A549 (cell line): ENCODE results near the gene MTHFSD. TPM values are rescaled to one million over a fixed set of nuclear protein-coding genes. Genes with fewer than 3 reads are reported as not detected.

Experiments used
- ATAC-seq, 2 experiments: fragments of 200-7000 bp in 1 of 2; fragments of >200 bp in 1 of 2; cut with Nextera tagmentation in 1 of 2; cut with Tn5 transposase in 1 of 2; 3 replicates each; pipeline versions ENCODE4 v1.8.0 to v1.9.1; 2018 to 2020; ENCODE audit warnings: mild to moderate bottlenecking in 1 of 2, moderate library complexity in 1 of 2
- CTCF ChIA-PET: fragments of 300-600 bp; sonication (Branson Sonifier 250); formaldehyde crosslinking; extraction: SDS; loops from one replicate; lab custom pipeline; 2021; ENCODE audit warnings: antibody characterized with exemption, inconsistent platforms; lab: Yijun Ruan, JAX
- POLR2A ChIA-PET: fragments of 350-600 bp; formaldehyde crosslinking; extraction: SDS; loops from one replicate; lab custom pipeline; 2021; ENCODE audit warnings: antibody characterized with exemption, inconsistent platforms; lab: Yijun Ruan, JAX
- DNase-seq, 2 experiments: peaks; one replicate each; pipeline versions ENCODE4 v3.0.0 to v3.0.0-alpha.2; 2011 to 2016; ENCODE audit warnings: low read depth in 1 of 2, low spot score in 1 of 2
- FAIRE-seq: peaks from 2 replicates; lab custom pipeline; 2011; peaks lifted over from hg19 to GRCh38; lab: Jason Lieb, UNC
- H3K27ac ChIP-seq, 2 experiments: fragments of >200 bp; sonication (Bioruptor Twin); formaldehyde crosslinking; 3 replicates each; pipeline ENCODE4 v1.5.1; 2016 to 2017
- H3K4me1 ChIP-seq: fragments of >200 bp; sonication (Bioruptor Twin); formaldehyde crosslinking; 3 replicates; pipeline ENCODE4 v1.6.1; 2016
- H3K4me2 ChIP-seq: fragments of >200 bp; sonication (Bioruptor Twin); formaldehyde crosslinking; 3 replicates; pipeline ENCODE4 v1.6.1; 2016
- H3K4me3 ChIP-seq: fragments of >200 bp; sonication (Bioruptor Twin); formaldehyde crosslinking; 3 replicates; pipeline ENCODE4 v1.5.1; 2016
- H3K9me3 ChIP-seq: fragments of >200 bp; sonication (Bioruptor Twin); formaldehyde crosslinking; 3 replicates; pipeline ENCODE4 v1.6.1; 2016
- ATOH8 ChIP-seq: fragments of 250-450 bp; sonication (Bioruptor Pico); IDR thresholded peaks from 2 replicates; pipeline ENCODE4 v1.5.0; 2020; ENCODE audit warnings: low read depth, mild to moderate bottlenecking, moderate library complexity
- CEBPB ChIP-seq, 2 experiments: fragments of >200 bp in 1 of 2; sonication (Bioruptor Twin) in 1 of 2; formaldehyde crosslinking in 1 of 2; IDR thresholded peaks; 2 replicates each; pipeline ENCODE4 v1.6.1; 2012 to 2016
- CTCF ChIP-seq: fragments of >200 bp; sonication (Bioruptor Twin); formaldehyde crosslinking; IDR thresholded peaks from 3 replicates; pipeline ENCODE4 v1.5.1; 2016
- GATA3 ChIP-seq: IDR thresholded peaks from 2 replicates; pipeline ENCODE4 v1.6.1; 2012; ENCODE audit warnings: borderline replicate concordance
- HMGXB4 ChIP-seq: fragments of 250-450 bp; sonication (Bioruptor Pico); IDR thresholded peaks from 2 replicates; pipeline ENCODE4 v1.5.0; 2021; ENCODE audit warnings: mild to moderate bottlenecking, moderate library complexity, borderline replicate concordance
- KDM5A ChIP-seq: fragments of 200-600 bp; sonication (generic); IDR thresholded peaks from 2 replicates; pipeline ENCODE4 v1.6.1; 2016; ENCODE audit warnings: antibody characterized with exemption, mild to moderate bottlenecking
- MAZ ChIP-seq: fragments of 150-350 bp; IDR thresholded peaks from 2 replicates; pipeline ENCODE4 v1.6.1; 2014; ENCODE audit warnings: antibody characterized with exemption, low read depth, low read length, borderline replicate concordance
- NPAS2 ChIP-seq: fragments of 250-450 bp; sonication (Bioruptor Pico); IDR thresholded peaks from 2 replicates; pipeline ENCODE4 v1.8.0; 2022; ENCODE audit warnings: mild to moderate bottlenecking, moderate library complexity, borderline replicate concordance
- PHF8 ChIP-seq: fragments of 200-600 bp; sonication (generic); IDR thresholded peaks from 2 replicates; pipeline ENCODE4 v1.6.1; 2016; ENCODE audit warnings: low read depth, mild to moderate bottlenecking, antibody characterized with exemption, moderate library complexity, borderline replicate concordance
- POLR2AphosphoS2 ChIP-seq: conservative IDR thresholded peaks from 2 replicates; pipeline ENCODE4 v1.6.1; 2012; ENCODE audit warnings: low read length, improper control_type of control experiment, inconsistent platforms
- RCOR1 ChIP-seq: fragments of 150-350 bp; IDR thresholded peaks from 2 replicates; pipeline ENCODE4 v1.6.1; 2014; ENCODE audit warnings: antibody characterized with exemption, low read length, low read depth
- ZC3H11A ChIP-seq: fragments of 450-650 bp; IDR thresholded peaks from 2 replicates; pipeline ENCODE4 v1.6.1; 2014; ENCODE audit warnings: antibody characterized with exemption, mild to moderate bottlenecking
- WGBS: methylation state at CpG from one replicate; pipeline ENCODE4 v1.1.6; 2017; ENCODE audit errors: missing lambda C conversion rate; 5-methylcytosine and 5-hydroxymethylcytosine counted together
- polyA plus RNA-seq, 4 experiments: library from polyadenylated mRNA; depleted of rRNA in 3 of 4; stranded (reverse); fragments of >200 nt; fragmentation: RNase III in 1 of 4; extraction: RNeasy Plus Mini Kit Qiagen cat#74134 plus additional on column Dnase treatment in 1 of 4; gene quantifications; 2 replicates in 3 of 4; 3 replicates in 1 of 4; pipeline ENCODE4 v1.2.3, GENCODE V29; 2011 to 2017
- TF ChIP-seq, protein P1 (sequence below): fragments of >200 bp; sonication (Bioruptor Twin); formaldehyde crosslinking; IDR thresholded peaks from 3 replicates; pipeline ENCODE4 v1.6.1; 2016
- TF ChIP-seq, protein P2 (sequence below): IDR thresholded peaks from 2 replicates; pipeline ENCODE4 v1.6.1; 2012

MTHFSD gene
- polyA plus RNA-seq, 2 of the 4 experiments (the other 2 are of a cell fraction): 13.1 to 16.9 TPM

GRCh38 chr16:86577314-86577971 lies 22.4 kb upstream of the MTHFSD start:
- ChIA-PET POLR2A (interaction anchor here (0.7 kb wide), 1 partner anchor 13 kb away, joined by 3 read pairs; no protein-coding TSS in a partner anchor), CTCF (interaction anchor here (1.0 kb wide), 2 partner anchors 13 to 485 kb away, joined by 4 to 7 read pairs; no protein-coding TSS in a partner anchor)
- no peak for TF ChIP-seq MAZ
- TF ChIP-seq ATOH8 (CRISPR knock-in tag): no peak
- TF ChIP-seq POLR2AphosphoS2: no peak
- no peak for TF ChIP-seq KDM5A
- no peak for TF ChIP-seq GATA3
- TF ChIP-seq CEBPB (IDR thresholded peaks at IDR 0.05): no peak
- no peak for TF ChIP-seq RCOR1
- TF ChIP-seq NPAS2 (CRISPR knock-in tag): no peak
- TF ChIP-seq HMGXB4 (CRISPR knock-in tag): no peak
- TF ChIP-seq, protein P1, sequence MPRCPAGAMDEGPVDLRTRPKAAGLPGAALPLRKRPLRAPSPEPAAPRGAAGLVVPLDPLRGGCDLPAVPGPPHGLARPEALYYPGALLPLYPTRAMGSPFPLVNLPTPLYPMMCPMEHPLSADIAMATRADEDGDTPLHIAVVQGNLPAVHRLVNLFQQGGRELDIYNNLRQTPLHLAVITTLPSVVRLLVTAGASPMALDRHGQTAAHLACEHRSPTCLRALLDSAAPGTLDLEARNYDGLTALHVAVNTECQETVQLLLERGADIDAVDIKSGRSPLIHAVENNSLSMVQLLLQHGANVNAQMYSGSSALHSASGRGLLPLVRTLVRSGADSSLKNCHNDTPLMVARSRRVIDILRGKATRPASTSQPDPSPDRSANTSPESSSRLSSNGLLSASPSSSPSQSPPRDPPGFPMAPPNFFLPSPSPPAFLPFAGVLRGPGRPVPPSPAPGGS: no peak
- TF ChIP-seq ZC3H11A: no peak
- no peak for TF ChIP-seq CTCF
- no peak for TF ChIP-seq PHF8
- DNase-seq: no peak
- Histone ChIP-seq H3K4me2 (peak overlapping the region; percentile 69), H3K9me3 (no peaks in the 10 kb centered on the region), H3K4me1 (no peaks in the 10 kb centered on the region), H3K4me3 (peak overlapping the region; percentile 59; the same call in 2 of the 3 replicates), H3K27ac (peak overlapping the region; percentile 71 to 82; a peak in 4 of 6 replicates)
- FAIRE-seq: no peak
- WGBS: 70% methylated on average over 12 of the region's 12 CpGs
- ATAC-seq: no peak

DNA sequence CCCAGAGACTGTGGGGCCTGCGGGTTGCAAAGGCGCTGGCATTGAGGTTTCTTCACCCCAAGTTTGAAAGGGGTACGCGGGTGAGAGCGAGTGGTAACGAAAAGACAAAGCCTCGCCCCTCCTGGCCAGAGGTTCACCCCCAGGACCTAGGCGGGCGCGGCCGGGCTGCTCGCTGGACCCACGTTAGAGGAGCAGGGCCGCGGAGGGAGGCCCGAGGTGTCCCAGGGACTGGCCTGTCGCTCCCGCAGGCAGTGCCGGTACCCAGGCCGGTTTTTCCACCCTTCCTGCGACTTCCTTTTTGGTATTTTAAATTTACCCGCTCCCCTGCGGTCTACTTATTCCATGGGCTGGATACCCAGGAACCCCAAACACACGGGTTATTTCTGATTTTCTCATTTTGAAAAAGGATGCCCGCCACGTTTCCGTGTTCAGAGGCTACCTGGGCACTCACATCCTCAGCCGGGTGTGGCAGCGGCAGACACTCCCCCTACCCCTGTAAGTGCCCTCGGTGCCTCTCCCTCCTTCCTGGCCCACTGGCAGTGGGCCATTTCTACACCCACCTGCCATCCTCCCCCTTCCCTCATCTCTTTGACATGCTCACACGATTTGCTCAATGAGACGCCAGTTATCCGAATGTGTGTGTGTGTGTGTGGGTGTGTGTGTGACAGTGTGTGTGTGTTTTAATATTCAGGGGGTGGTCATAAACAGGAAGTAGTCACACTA lies 21.7 kb upstream of the MTHFSD start:
- TF ChIP-seq, protein P1: no peak
- TF ChIP-seq, protein P2, sequence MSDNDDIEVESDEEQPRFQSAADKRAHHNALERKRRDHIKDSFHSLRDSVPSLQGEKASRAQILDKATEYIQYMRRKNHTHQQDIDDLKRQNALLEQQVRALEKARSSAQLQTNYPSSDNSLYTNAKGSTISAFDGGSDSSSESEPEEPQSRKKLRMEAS: 0 out of 2 replicates have a peak, but pooled peaks have one; percentile 2
- FAIRE-seq (no peak), ATAC-seq (peak; percentile 15 to 38; a peak in 3 of 6 replicates), DNase-seq (no peak)
- ChIA-PET POLR2A (interaction anchor here (1.7 kb wide), 1 partner anchor 88 kb away, joined by 6 read pairs; no protein-coding TSS in a partner anchor), CTCF (interaction anchor here (0.5 to 4.7 kb wide), 8 partner anchors 12 to 501 kb away, joined by 3 to 18 read pairs (median 6); no protein-coding TSS in a partner anchor)
- Histone ChIP-seq H3K4me2 (peak overlapping the region; percentile 69), H3K9me3 (no peaks in the 10 kb centered on the region), H3K4me1 (no peaks in the 10 kb centered on the region), H3K27ac (peak overlapping the region; percentile 71 to 82), H3K4me3 (peak overlapping the region; percentile 59)
- WGBS: 69% methylated on average over 33 of the region's 33 CpGs
